ENCODE measurements around the gene AMMECR1.
"Not testable (repeated sequence)": the region's sequence is repeated elsewhere in the genome, so short reads cannot be mapped to it uniquely, and the experiment has no call there.

Gene AMMECR1

GRCh38 chrX:110163488-110163887 is 154.4 kb downstream of the AMMECR1 start:
- DNase-seq, result no peak

DNA sequence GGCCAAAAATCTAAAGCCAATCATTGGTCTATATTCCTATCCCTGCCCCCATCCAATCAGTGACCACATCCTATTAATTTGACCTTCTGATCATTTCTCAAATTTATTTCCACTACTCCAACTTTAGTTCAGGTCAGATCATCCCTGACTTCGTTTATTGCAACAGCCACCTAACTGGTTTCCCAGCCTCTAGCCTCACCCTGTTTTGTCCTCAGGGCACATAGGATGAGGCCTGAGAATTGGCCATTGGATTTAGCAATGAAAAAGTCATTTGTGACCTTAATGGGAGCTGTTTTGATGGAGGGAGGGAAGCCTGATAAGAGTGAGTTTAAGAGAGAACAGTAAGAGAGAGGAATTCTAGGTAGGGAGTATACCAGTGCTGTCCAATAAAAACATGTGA is 155.0 kb downstream of the AMMECR1 start:
- no peak for DNase-seq

- DNase-seq, result no peak
Observed at GRCh38 chrX:110162131-110162530, 155.8 kb downstream of the AMMECR1 start.

GRCh38 chrX:110161361-110161686 is 156.6 kb downstream of the AMMECR1 start:
- no peak for DNase-seq

DNA sequence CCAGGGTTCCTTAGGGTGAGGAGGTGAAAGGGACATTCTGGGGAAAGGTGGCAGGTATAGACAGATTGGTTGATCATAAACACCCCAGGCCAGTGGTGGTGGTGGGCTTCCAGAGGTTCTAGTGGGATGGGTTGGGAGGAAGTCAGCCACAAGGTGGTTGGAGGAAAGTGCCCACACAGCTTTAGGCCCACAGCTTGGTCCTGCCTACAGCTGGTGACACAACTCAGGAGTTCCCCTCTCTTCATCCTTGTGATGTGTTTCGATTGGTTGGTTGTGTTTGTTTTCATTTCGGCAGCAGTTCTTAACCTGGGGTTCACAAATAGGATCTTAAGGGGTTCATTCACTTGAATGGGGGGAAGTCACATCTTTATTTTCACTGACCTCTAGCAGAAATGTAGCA is 158.0 kb downstream of the AMMECR1 start:
- no peak for DNase-seq

- no peak for DNase-seq
Observed at GRCh38 chrX:110159235-110159634, 158.7 kb downstream of the AMMECR1 start.

DNA sequence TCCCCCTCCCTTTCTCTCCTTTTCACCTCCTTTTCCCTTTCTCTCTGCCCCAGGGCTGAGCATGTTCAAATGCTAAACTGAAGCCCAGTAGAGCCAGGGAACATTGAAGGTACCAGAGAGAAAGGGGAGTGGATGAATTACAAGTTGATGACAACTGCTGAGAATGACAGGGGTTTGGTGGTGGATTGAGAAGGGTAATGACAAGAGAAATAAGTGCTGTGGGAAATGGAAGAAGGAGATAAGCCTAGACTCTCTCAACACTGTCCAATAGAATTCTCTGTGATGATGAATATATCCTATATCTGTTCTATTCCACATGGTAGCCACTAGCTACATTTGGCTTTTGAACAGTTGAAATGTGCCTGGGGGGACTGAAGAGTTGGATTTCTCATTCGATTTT is 160.4 kb downstream of the AMMECR1 start:
- no peak for DNase-seq

- no peak for DNase-seq
Observed at GRCh38 chrX:110156167-110156754, 161.6 kb downstream of the AMMECR1 start.

DNA sequence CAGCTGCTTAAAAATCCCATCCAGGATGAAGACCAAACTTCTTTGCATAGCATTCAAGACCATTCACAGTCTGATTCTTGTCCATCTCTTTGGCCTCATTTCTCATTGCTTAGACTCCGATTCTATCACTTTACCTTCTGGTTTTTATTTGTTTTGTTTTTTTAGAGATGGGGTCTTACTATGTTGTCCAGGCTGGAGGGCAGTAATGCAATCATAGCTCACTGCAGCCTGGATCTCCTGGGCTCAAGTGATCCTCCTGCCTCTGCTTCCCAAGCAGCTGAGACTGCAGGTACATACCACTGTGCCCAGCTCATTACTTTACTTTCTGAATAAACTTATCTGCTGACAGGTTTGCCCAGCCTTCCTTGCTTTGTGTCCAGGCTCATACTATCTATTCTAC is 162.1 kb downstream of the AMMECR1 start:
- no peak for DNase-seq

- not testable (repeated sequence) for DNase-seq
Observed at GRCh38 chrX:110154328-110154727, 163.6 kb downstream of the AMMECR1 start.

- no peak for DNase-seq
Observed at GRCh38 chrX:110153896-110154295, 164.0 kb downstream of the AMMECR1 start.

- no peak for DNase-seq
Observed at GRCh38 chrX:110153244-110153643, 164.6 kb downstream of the AMMECR1 start.

- peak; percentile 47 for DNase-seq
Observed at GRCh38 chrX:110146521-110146920, 171.4 kb downstream of the AMMECR1 start.

GRCh38 chrX:110145854-110146253 is 172.0 kb downstream of the AMMECR1 start:
- peak; percentile 8 for DNase-seq

DNA sequence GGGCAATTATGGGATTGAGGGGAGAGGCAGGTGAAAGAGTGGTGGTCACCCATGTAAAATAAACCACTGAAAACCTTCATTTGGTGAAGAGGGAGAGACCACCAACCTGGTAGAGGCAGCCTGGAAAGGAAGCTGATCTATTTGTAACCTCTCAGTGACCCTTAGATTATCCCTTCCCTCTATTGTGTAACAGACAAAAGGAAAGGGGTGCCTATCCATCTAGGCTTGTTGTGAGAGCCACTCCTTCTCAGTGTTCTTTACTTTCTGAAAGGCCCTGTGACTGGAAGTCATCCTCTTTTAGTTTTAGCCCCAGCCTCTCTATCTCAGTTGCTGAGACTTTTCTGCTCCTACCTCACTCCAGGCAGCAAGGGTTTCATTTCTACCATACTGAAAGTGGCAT is 172.6 kb downstream of the AMMECR1 start:
- DNase-seq, result no peak

Measured in NCI-H2227 treated with DMSO at 0.1 percent for 48 hours (cell line).